Heart right ventricle (tissue), 16 donors: ENCODE measurements around the gene RTL5. TPM values are rescaled to one million over a fixed set of nuclear protein-coding genes. Genes with fewer than 3 reads are reported as not detected.

Experiments
- ATAC-seq, 8 donors: fragments of 200-7000 bp; cut with Tn5 transposase; one replicate each; pipeline ENCODE4 v1.9.1; 2020; ENCODE audit warnings: mild to moderate bottlenecking in 8 of 8, moderate library complexity in 8 of 8, moderate number of reproducible peaks in 1 of 8
- DNase-seq, 2 donors: peaks; one replicate each; pipeline ENCODE4 v3.0.0-alpha.2; 2020
- H3K27ac ChIP-seq, 10 donors: fragments of 200-600 bp; sonication (generic) in 2 of 10; one replicate each; pipeline versions ENCODE4 v1.5.0 to v1.8.0; 2020 to 2022; ENCODE audit warnings: mild to moderate bottlenecking in 3 of 10
- H3K27me3 ChIP-seq, 7 donors: fragments of 200-600 bp; one replicate each; pipeline ENCODE4 v1.8.0; 2021 to 2022; ENCODE audit warnings: mild to moderate bottlenecking in 2 of 7
- H3K36me3 ChIP-seq, 9 donors: fragments of 200-600 bp; sonication (generic) in 1 of 9; one replicate each; pipeline versions ENCODE4 v1.5.0 to v1.8.0; 2020 to 2022; ENCODE audit warnings: mild to moderate bottlenecking in 2 of 9
- H3K4me1 ChIP-seq, 9 donors: fragments of 200-600 bp; sonication (generic) in 1 of 9; one replicate each; pipeline versions ENCODE4 v1.5.0 to v1.8.0; 2020 to 2022; ENCODE audit warnings: mild to moderate bottlenecking in 4 of 9
- H3K4me3 ChIP-seq, 10 donors: fragments of 200-600 bp; sonication (generic) in 2 of 10; one replicate each; pipeline versions ENCODE4 v1.5.0 to v1.8.0; 2020 to 2022; ENCODE audit warnings: mild to moderate bottlenecking in 7 of 10, moderate library complexity in 2 of 10
- H3K9me3 ChIP-seq, 11 donors: fragments of 200-600 bp in 10 of 11; sonication (generic) in 2 of 11; one replicate each; pipeline versions ENCODE4 v1.5.0 to v1.8.0; 2013 to 2022; ENCODE audit warnings: mild to moderate bottlenecking in 2 of 11, control low read depth in 1 of 11, moderate library complexity in 1 of 11
- CTCF ChIP-seq, 9 donors: fragments of 200-600 bp; sonication (generic) in 2 of 9; IDR thresholded peaks; one replicate each; pipeline versions ENCODE4 v1.5.0 to v1.8.0; 2021 to 2022; ENCODE audit warnings: antibody characterized with exemption in 9 of 9, mild to moderate bottlenecking in 5 of 9, moderate library complexity in 1 of 9
- WGBS, 2 donors: extraction: QIAGEN DNeasy Blood & Tissue Kit; methylation state at CpG; one replicate each; pipeline ENCODE4 v1.1.7; 2013; ENCODE audit warnings: inconsistent platforms in 1 of 2; 5-methylcytosine and 5-hydroxymethylcytosine counted together
- intact Hi-C, 10 donors: fragments of 100-400 bp; cut with DNase I; formaldehyde crosslinking; loops; one replicate each; pipeline versions ENCODE4 v1.11.1 to v1.14.2; 2022
- polyA plus RNA-seq, 2 donors: library from polyadenylated mRNA; stranded (reverse); fragments of 200-250 nt; gene quantifications; one replicate each; pipeline ENCODE4 v1.2.3, GENCODE V29; 2013
- total RNA-seq, 10 donors: library from RNA; stranded (reverse); fragmentation: NEBNext Ultra II Directional in 3 of 10; extraction: Animal tissue kit (Norgen Biotek cat#: 25700) in 3 of 10; gene quantifications; one replicate each; pipeline versions ENCODE4 v1.2.1 to v1.2.4, GENCODE V29; 2021 to 2023
- donor health status: Arrhythmogenic right ventricular cardiomyopathy.
- donor health status: ischemic (EF 13 %, LVEDD 7.1; RV severe dilation, severe dysfunction).
- donor health status: healthy with polysubstance abuse.
- donor health status: DM: no; HTN: yes; CAD: no.
- donor health status: DM: no; HTN: no; CAD: no.
- donor health status: ischemic (EF 25% LVEDD 6.9; RV normal size, moderate dysfunction).
- donor health status: ischemic (EF 25% LVEDD 5.7; RV mildly dilated, moderate dysfunction).
- donor health status: healthy.
- donor health status: DM: yes; HTN: yes; CAD: no.
- donor health status: Ischemic cardiomyopathy.
- donor health status: ischemic (EF 35%, LVEDD 5.7; RV mildly dilated, moderate dysfunction).
- donor health status: nonischemic (EF 11% LVEDD 7.7; RV severe dilation, severe dysfunction).
- donor health status: DM: yes; HTN: yes; CAD: no.
- donor health status: PGD.
- donor health status: ischemic (EF 29% LVEDD 5.4; RV normal size, mild dysfunction).
- donor health status: nonischemic (EF 23%, LVEDD 6.1; RV moderate dilation, normal function).

RTL5 gene
- total and polyA plus RNA-seq, 12 donors, result 1.1 to 5.4 (median 2.6) TPM

GRCh38 chrX:72080150-72080549 lies 51.6 kb downstream of the RTL5 start:
- intact Hi-C loops, result loop anchor here in 1 of 10 donors (5.0 kb wide), 1 partner anchor 42 kb away; no protein-coding TSS in a partner anchor
- Histone ChIP-seq H3K27ac (peak overlapping the region; percentile 18 to 85 (median 73)), H3K4me3 (peak overlapping the region in 9 of 10 donors; percentile 22 to 52 (median 43)), H3K27me3 (peaks cover 0 to 63% (median 0%) of the 10 kb centered on the region in 7 donors), H3K9me3 (no peaks in the 10 kb centered on the region), H3K4me1 (peaks cover 0 to 37% (median 10%) of the 10 kb centered on the region in 9 donors), H3K36me3 (no peaks in the 10 kb centered on the region)
- WGBS, 2 donors, result 45 to 83% methylated on average over 6 to 7 of the region's 7 CpGs
- ATAC-seq (peak in 7 of 8 donors; percentile 32 to 58 (median 46)), DNase-seq (no peak)
- no peak for TF ChIP-seq CTCF (IDR thresholded peaks at IDR 0.05)

- intact Hi-C loops, result loop anchor here in 3 of 10 donors (5.0 to 10.0 kb wide), 3 partner anchors 43 to 55 kb away; no protein-coding TSS in a partner anchor
- Histone ChIP-seq H3K4me3 (peak overlapping the region in 9 of 10 donors; percentile 22 to 52 (median 43)), H3K4me1 (peaks cover 0 to 37% (median 10%) of the 10 kb centered on the region in 9 donors), H3K36me3 (no peaks in the 10 kb centered on the region), H3K9me3 (no peaks in the 10 kb centered on the region), H3K27me3 (peaks cover 0 to 66% (median 0%) of the 10 kb centered on the region in 7 donors), H3K27ac (peak overlapping the region; percentile 18 to 85 (median 73))
- DNase-seq (peak; percentile 47 to 62), ATAC-seq (peak; percentile 81 to 96 (median 91))
- TF ChIP-seq CTCF (IDR thresholded peaks at IDR 0.05), result no peak
- WGBS, 2 donors, result 50 to 66% methylated on average over 12 of the region's 12 CpGs
These were observed 52.1 kb downstream of the RTL5 start for GRCh38 chrX:72079607-72080006.

- Histone ChIP-seq H3K27me3 (peaks cover 0 to 68% (median 0%) of the 10 kb centered on the region in 7 donors), H3K4me3 (no peak overlapping the region), H3K9me3 (no peaks in the 10 kb centered on the region), H3K4me1 (peaks cover 0 to 37% (median 10%) of the 10 kb centered on the region in 9 donors), H3K36me3 (no peaks in the 10 kb centered on the region), H3K27ac (peak overlapping the region in 8 of 10 donors; percentile 13 to 85 (median 72))
- intact Hi-C loops, result loop anchor here in 2 of 10 donors (5.0 to 10.0 kb wide), 3 partner anchors 44 to 54 kb away; no protein-coding TSS in a partner anchor
- no peak for TF ChIP-seq CTCF (IDR thresholded peaks at IDR 0.05)
- 53 to 57% methylated on average over 4 of the region's 4 CpGs for WGBS, 2 donors
- DNase-seq (no peak), ATAC-seq (peak in 1 of 8 donors; percentile 36)
These were observed 53.3 kb downstream of the RTL5 start for GRCh38 chrX:72078411-72078810.

Other genes starting within 250 kb of the RTL5 start
- gene NHSL2, start 221.1 kb downstream of the RTL5 start, total RNA-seq, result 1 to 10 TPM; 3.4 to 8.4 (median 6.3) TPM
- 1 to 10 TPM in 1 of 2 donors, under 1 TPM in 1; 0.86 to 2.3 TPM for gene NHSL2, start 221.1 kb downstream of the RTL5 start, polyA plus RNA-seq
- gene PIN4, start 49.8 kb upstream of the RTL5 start, total RNA-seq, result 10 to 100 TPM in 6 of 10 donors, 1 to 10 TPM in 4; 6.9 to 15.6 (median 10.5) TPM
- 10 to 100 TPM; 17.7 to 52.8 TPM for gene PIN4, start 49.8 kb upstream of the RTL5 start, polyA plus RNA-seq
- gene ERCC6L, start 107.1 kb upstream of the RTL5 start, total RNA-seq, result under 1 TPM in 3 of 10 donors, not detected in 7; 0.08 to 0.23 (median 0.17) TPM
- under 1 TPM in 1 of 2 donors, not detected in 1; 0.01 TPM for gene ERCC6L, start 107.1 kb upstream of the RTL5 start, polyA plus RNA-seq
- gene RPS4X, start 145.3 kb upstream of the RTL5 start, total RNA-seq, result 100 to 1,000 TPM; 404 to 657 (median 436) TPM
- 100 to 1,000 TPM; 397 to 783 TPM for gene RPS4X, start 145.3 kb upstream of the RTL5 start, polyA plus RNA-seq
- under 1 TPM in 2 of 10 donors, not detected in 8; 0.20 to 0.53 TPM for gene CITED1, start 174.0 kb upstream of the RTL5 start, total RNA-seq
- under 1 TPM in 1 of 2 donors, not detected in 1; 0.83 TPM for gene CITED1, start 174.0 kb upstream of the RTL5 start, polyA plus RNA-seq